MM.1S (cell line): ENCODE data around the gene TRIAP1.

Source experiments
- EZH2 ChIP-seq: fragments of 300-600 bp; sonication (generic); optimal IDR thresholded peaks from 2 replicates; pipeline ENCODE3; 2017; ENCODE audit warnings: low read depth, mild to moderate bottlenecking, antibody characterized with exemption, low read length, mixed read lengths
- EZH2phosphoT487 ChIP-seq: fragments of 300-600 bp; sonication (generic); IDR thresholded peaks from 2 replicates; pipeline ENCODE4 v1.6.1; 2018; ENCODE audit warnings: antibody characterized with exemption, low read length
- TF ChIP-seq, protein P1 (sequence below): fragments of 300-600 bp; sonication (generic); IDR thresholded peaks from 2 replicates; pipeline ENCODE4 v1.5.1; 2016; ENCODE audit warnings: antibody characterized with exemption, low read length, mixed read lengths

DNA sequence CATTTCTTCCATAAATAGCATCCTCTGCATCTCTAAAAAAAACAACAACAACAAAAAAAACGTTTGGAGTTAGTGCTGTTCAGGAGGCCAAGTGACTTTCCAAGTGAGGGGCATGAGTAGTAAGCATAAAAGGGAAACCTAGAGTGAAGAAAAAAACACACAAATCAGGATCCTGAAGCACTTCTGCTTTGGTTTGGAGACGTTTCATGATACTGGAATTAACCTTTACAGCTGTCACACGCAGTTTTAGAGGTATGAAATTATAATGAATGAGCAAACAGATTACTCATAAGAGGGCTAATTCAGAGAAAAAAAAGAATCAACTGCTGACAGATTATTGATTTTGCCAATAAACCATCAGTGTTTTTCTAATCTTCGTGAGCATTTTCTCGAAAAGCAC, 19.6 kb upstream of the TRIAP1 start:
- TF ChIP-seq, protein P1, sequence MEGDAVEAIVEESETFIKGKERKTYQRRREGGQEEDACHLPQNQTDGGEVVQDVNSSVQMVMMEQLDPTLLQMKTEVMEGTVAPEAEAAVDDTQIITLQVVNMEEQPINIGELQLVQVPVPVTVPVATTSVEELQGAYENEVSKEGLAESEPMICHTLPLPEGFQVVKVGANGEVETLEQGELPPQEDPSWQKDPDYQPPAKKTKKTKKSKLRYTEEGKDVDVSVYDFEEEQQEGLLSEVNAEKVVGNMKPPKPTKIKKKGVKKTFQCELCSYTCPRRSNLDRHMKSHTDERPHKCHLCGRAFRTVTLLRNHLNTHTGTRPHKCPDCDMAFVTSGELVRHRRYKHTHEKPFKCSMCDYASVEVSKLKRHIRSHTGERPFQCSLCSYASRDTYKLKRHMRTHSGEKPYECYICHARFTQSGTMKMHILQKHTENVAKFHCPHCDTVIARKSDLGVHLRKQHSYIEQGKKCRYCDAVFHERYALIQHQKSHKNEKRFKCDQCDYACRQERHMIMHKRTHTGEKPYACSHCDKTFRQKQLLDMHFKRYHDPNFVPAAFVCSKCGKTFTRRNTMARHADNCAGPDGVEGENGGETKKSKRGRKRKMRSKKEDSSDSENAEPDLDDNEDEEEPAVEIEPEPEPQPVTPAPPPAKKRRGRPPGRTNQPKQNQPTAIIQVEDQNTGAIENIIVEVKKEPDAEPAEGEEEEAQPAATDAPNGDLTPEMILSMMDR = no peak
- no peak for TF ChIP-seq EZH2
- TF ChIP-seq EZH2phosphoT487 = no peak
